HG03095 (cell line): Measurements from ENCODE around the gene NEIL3.
A peak's percentile ranks its signal among the peaks of the same experiment; 100 is the strongest.
"Not testable (repeated sequence)": the region's sequence is repeated elsewhere in the genome, so short reads cannot be mapped to it uniquely, and the experiment has no call there.

Source experiments
- ATAC-seq: cut with Tn5 transposase; IDR thresholded peaks from one replicate; pipeline ENCODE4 v1.9.1; 2021; ENCODE audit warnings: moderate library complexity; ENCODE audit not compliant: unreplicated experiment

The NEIL3 gene

GRCh38 chr4:177301126-177301639 is 8.5 kb upstream of the NEIL3 start:
- ATAC-seq: no peak

- no peak for ATAC-seq
Observed at GRCh38 chr4:177302371-177303100, 7.1 kb upstream of the NEIL3 start.

DNA sequence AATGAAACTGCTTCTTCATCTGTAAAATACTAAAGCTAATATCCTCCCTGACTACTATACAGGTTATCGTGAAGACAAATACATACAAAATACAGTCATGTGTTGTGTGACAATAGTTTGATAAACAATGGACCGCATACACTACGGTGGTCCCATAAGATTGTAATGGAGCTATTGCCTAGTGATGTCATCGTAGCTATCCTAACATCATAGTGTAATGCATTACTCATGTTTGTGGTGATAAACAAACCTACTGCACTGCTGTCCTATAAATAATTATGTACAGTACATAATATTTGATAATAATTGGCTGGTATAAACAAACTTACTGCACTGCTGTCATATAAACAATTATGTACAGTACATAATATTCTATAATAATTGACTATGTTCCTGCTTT is 5.6 kb upstream of the NEIL3 start:
- ATAC-seq: no peak

DNA sequence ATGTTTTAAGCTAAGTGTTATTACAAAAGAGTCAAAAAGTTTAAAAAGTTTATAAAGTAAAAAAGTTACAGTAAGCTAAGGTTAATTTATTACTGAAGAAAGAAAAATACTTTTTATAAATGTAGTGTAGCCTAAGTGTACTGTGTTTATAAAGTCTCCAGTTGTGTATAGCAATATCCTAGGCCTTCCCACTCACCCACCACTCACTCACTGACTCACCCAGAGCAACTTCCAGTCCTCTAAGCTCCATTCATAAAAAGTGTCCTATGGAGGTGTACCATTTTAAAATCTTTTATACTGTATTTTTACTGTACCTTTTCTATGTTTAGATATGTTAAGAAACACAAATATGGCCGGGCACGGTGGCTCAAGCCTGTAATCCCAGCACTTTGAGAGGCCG is 4.8 kb upstream of the NEIL3 start:
- ATAC-seq: not testable (repeated sequence)

DNA sequence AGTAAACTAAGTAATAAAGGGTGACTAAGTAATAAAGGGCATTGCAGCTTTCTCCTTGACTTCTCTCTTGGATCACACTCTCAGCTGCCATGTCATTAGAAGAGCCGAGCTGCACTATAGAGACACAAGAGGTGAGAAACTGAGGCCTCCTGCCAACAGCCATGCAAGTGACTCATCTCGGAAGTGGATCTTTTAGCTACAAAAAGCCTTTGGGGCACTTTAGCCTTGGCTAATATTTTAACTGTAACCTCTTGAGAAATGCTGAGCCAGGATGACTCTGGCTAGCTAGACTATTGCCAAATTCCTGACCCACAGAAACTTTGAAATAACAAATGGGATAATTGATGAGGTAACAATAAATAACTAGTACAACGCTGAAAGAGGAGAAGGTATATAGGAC is 1.5 kb upstream of the NEIL3 start:
- no peak for ATAC-seq

- ATAC-seq: no peak
Observed at GRCh38 chr4:177308847-177309521, 690 bp upstream of the NEIL3 start.

DNA sequence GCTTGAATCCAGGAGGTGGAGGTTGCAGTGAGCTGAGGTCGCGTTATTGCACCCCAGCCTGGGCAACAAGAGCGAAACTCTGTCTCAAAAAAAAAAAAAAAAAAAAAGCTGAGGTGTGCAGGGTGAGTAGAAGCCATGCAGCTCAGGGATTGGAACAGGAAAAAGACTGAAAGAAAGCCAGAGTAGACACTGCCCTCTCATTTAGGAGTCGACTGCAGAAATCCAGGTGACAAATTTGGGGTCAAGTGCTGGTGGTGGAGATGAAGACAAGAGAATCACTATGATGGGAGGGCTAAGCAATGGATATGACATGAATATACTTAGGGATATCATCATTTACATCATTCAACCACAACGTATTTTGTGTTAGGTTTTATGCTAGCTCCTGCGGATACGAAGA is 1.9 kb downstream of the NEIL3 start:
- no peak for ATAC-seq

- no peak for ATAC-seq
Observed at GRCh38 chr4:177313263-177313662, 3.6 kb downstream of the NEIL3 start.

- ATAC-seq: no peak
Observed at GRCh38 chr4:177315767-177316464, 6.2 kb downstream of the NEIL3 start.

DNA sequence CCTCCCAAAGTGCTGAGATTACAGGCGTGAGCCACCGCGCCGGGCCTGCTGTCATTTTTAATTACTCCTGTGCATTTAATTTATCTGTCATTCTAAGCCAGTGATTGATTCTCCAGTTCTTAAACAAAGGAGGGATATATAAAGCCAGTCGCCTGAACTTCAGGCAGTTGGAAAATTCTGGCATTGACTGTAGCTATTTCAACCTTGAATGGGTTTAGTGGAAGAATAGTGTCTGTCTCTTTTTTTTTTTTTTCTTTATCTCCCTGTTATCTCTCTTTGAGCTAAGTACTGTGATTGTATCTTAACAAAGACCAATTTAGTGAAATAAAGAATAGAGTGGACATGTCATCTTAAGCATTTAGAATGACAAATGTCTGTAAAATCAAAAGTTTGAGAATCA is 11.0 kb downstream of the NEIL3 start:
- no peak for ATAC-seq

DNA sequence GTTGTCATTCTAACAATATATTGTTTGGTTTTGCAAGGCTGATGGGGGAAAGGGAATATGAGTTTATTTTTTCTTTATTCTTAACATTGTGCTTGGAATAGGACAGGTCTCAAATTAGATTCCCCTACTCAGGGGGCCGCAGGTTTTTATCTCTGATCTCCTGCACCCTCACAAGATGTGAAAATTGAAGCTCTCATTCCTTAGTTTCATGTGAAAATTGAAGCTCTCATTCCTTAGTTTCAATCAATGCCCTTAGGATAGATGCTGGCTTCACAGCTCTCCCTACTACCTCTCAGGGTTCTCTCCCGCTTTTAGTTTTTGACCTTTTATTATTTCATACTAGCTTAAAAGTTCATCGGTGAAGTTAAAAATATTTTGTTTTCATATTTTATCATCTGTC is 12.0 kb downstream of the NEIL3 start:
- ATAC-seq: no peak

GRCh38 chr4:177322266-177322665 is 12.6 kb downstream of the NEIL3 start:
- no peak for ATAC-seq

DNA sequence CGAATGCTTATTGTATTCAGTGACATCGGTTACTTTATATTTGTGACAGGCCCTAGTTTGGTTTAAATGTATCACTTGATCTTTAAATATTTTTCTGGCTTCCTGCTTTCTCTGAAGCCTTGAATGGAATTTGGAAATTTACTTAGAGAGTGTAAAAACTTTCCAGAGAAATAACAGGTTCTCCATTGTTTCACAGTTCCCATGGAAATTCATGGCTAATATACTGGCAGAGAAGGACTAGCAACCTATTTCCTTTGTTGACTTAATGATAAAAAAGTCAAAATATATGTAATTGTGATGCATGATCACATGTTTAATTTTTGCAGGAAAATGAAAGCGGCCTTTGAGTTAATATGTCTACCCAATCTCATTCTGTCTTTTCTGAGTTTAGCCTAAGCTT is 13.2 kb downstream of the NEIL3 start:
- ATAC-seq: no peak

DNA sequence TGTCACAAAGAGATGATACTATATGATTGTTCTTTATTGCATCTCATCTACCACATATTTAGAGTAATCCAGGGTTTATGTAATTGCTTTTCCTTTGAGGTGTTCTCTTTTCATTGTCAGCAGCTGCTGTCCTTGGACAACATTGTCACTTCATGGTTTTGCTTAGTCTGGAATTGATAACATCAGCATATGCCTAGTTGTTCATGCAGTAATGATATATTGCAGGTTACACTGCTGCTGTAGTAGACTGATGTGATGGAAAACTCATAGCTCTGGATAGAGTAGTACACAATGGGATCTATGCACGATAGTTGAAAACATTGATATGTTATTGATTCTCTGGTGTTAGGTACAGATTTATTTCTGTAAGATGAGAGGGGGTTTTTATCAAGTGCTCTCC is 13.7 kb downstream of the NEIL3 start:
- no peak for ATAC-seq

- no peak for ATAC-seq
Observed at GRCh38 chr4:177332119-177332518, 22.4 kb downstream of the NEIL3 start.

DNA sequence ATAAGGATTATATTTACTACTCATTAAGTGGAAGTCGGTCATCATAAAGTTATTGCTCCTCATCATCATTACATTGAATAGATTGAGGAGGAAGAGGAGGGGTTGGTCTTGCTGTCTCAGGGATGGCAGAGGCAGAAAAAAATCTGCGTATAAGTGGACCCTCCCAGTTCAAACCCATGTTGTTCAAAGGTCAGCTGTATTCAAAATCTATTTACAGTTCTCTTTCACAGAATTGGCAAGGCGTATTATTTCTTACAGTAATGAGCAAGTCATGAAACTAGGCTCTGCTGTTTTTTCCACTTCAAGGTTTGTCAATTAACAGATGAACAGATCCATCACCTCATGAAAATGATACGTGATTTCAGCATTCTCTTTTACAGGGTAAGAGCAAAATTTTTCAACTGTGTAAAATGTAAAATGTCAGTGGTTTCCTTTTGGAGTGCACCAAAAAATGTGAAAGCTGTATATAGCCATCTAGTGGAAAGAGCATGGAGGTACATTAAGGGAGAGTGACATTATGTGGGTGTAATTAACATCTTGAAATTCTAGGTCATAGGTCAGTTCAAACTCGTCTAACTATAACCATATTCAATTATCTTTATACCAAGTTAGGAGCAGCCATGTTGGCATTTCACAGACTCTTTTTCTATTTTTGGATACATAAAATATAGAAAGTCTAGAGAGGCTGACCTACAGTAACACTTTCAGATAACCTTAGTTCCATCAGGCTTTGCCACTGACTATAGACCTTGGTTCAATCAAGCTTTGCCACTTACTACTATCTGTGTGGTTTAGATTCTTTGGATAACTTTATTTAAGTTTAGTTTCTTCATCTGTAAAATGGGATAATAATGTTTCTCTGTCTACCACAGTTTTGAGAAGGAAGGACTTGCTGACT is 30.1 kb downstream of the NEIL3 start:
- peak; percentile 93 for ATAC-seq

DNA sequence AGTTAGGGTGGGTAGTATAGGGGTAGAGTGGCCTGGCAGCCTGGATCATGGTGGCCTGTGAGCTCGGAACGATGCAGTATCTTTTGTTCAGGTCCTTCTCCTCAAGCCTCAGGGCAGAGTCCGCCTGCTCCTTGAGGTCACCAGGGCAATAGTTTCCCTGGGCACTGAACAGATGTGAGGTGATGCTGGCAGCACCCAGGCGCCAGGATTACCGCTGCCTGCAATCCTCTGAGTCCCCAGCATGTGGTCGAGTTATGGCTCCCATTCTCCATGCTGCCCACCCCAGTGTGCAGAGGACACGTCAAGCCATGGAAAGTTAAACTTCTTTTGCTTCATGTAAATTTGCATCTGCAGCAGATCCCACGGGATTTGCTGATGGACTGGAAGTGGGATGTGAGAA is 38.7 kb downstream of the NEIL3 start:
- no peak for ATAC-seq

- no peak for ATAC-seq
Observed at GRCh38 chr4:177349191-177349590, 39.5 kb downstream of the NEIL3 start.

- ATAC-seq: no peak
Observed at GRCh38 chr4:177351622-177352244, 42.1 kb downstream of the NEIL3 start.

DNA sequence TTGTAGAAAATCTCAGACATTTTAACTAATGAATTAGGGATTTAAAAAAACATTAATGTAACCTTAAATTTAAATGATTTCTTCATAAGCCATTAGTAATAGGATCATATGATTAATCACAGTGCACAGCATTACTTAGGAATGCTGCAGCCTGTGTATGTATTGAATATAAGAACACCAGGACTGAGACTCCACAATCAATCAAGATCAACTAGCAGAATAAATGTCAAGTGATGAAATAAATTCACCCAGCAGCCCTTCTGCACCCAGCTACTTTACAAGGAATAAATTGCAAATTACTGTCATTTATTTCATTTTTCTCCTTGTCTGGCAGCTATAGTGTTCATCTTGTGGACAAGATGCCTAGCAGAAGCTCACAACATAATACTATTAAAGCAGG is 46.5 kb downstream of the NEIL3 start:
- ATAC-seq: no peak
